Effector memory CD8-positive, alpha-beta T cell (primary cell): Measurements from ENCODE around the gene HOXD4.

ENCODE experiments used
- ATAC-seq: fragments of 150-1000 bp; cut with Tn5 transposase; replicated peaks from 2 replicates; pipeline ENCODE4 v1.10.0; 2021; ENCODE audit warnings: mild to moderate bottlenecking, moderate library complexity
- DNase-seq, 3 experiments: peaks; one replicate each; pipeline ENCODE4 v3.0.0; 2021
- H3K27ac Mint-ChIP-seq, 2 donors: one replicate each; pipeline ENCODE4 v1.8.0; 2022; ENCODE audit warnings: mild to moderate bottlenecking in 2 of 2, mixed read lengths in 2 of 2, moderate library complexity in 2 of 2
- H3K27me3 Mint-ChIP-seq, 2 donors: one replicate each; pipeline ENCODE4 v1.8.0; 2022; ENCODE audit warnings: mixed read lengths in 2 of 2
- H3K36me3 Mint-ChIP-seq: one replicate; pipeline ENCODE4 v1.8.0; 2022; ENCODE audit warnings: mild to moderate bottlenecking, moderate library complexity, mixed read lengths; ENCODE audit not compliant: insufficient read depth
- H3K4me1 Mint-ChIP-seq, 2 donors: one replicate each; pipeline ENCODE4 v1.8.0; 2022; ENCODE audit warnings: low read depth in 2 of 2, mixed read lengths in 2 of 2
- H3K4me3 Mint-ChIP-seq, 2 donors: one replicate each; pipeline ENCODE4 v1.8.0; 2022; ENCODE audit warnings: mild to moderate bottlenecking in 2 of 2, mixed read lengths in 2 of 2, moderate library complexity in 2 of 2
- H3K9me3 Mint-ChIP-seq, 2 donors: one replicate each; pipeline ENCODE4 v1.8.0; 2022; ENCODE audit warnings: mixed read lengths in 2 of 2

HOXD4 gene

GRCh38 chr2:176174382-176174823 lies 23.1 kb downstream of the HOXD4 start:
- Mint-ChIP-seq H3K9me3 (no peaks in the 10 kb centered on the region), H3K36me3 (peaks cover 2% of the 10 kb centered on the region), H3K27ac (no peak overlapping the region), H3K4me3 (no peak overlapping the region), H3K27me3 (peaks cover 94 to 100% of the 10 kb centered on the region in 2 donors), H3K4me1 (peaks cover 0 to 8% of the 10 kb centered on the region in 2 donors)
- ATAC-seq (no peak), DNase-seq (no peak)

- Mint-ChIP-seq H3K4me3 (no peak overlapping the region), H3K27ac (no peak overlapping the region), H3K4me1 (peaks cover 0 to 8% of the 10 kb centered on the region in 2 donors), H3K9me3 (no peaks in the 10 kb centered on the region), H3K36me3 (peaks cover 2% of the 10 kb centered on the region), H3K27me3 (peaks cover 94 to 100% of the 10 kb centered on the region in 2 donors)
- DNase-seq (no peak), ATAC-seq (no peak)
These were observed 23.7 kb downstream of the HOXD4 start for GRCh38 chr2:176174824-176175708.

GRCh38 chr2:176175709-176176607 lies 24.6 kb downstream of the HOXD4 start:
- no peaks in the 10 kb centered on the region for H3K9me3 Mint-ChIP-seq
- no peak for DNase-seq
- H3K27ac Mint-ChIP-seq = no peak overlapping the region
- no peak for ATAC-seq
- peaks cover 94 to 100% of the 10 kb centered on the region in 2 donors for H3K27me3 Mint-ChIP-seq
- peaks cover 0 to 8% of the 10 kb centered on the region in 2 donors for H3K4me1 Mint-ChIP-seq
- H3K36me3 Mint-ChIP-seq = peaks cover 2% of the 10 kb centered on the region
- no peak overlapping the region for H3K4me3 Mint-ChIP-seq

GRCh38 chr2:176177580-176178037 lies 26.3 kb downstream of the HOXD4 start:
- H3K27ac Mint-ChIP-seq = no peak overlapping the region
- ATAC-seq (no peak), DNase-seq (no peak)
- peaks cover 84 to 97% of the 10 kb centered on the region in 2 donors for H3K27me3 Mint-ChIP-seq
- H3K9me3 Mint-ChIP-seq = no peaks in the 10 kb centered on the region
- peaks cover 2% of the 10 kb centered on the region for H3K36me3 Mint-ChIP-seq
- peak overlapping the region in 1 of 2 donors; percentile 19 for H3K4me3 Mint-ChIP-seq
- peaks cover 0 to 6% of the 10 kb centered on the region in 2 donors for H3K4me1 Mint-ChIP-seq

- Mint-ChIP-seq H3K27ac (no peak overlapping the region), H3K27me3 (peaks cover 84 to 97% of the 10 kb centered on the region in 2 donors), H3K9me3 (no peaks in the 10 kb centered on the region), H3K36me3 (peaks cover 2% of the 10 kb centered on the region), H3K4me3 (peak overlapping the region in 1 of 2 donors; percentile 19), H3K4me1 (peaks cover 0 to 6% of the 10 kb centered on the region in 2 donors)
- no peak for ATAC-seq
- DNase-seq = no peak
These were observed 26.8 kb downstream of the HOXD4 start for GRCh38 chr2:176178038-176178756.

- H3K9me3 Mint-ChIP-seq = no peaks in the 10 kb centered on the region
- no peak overlapping the region for H3K27ac Mint-ChIP-seq
- ATAC-seq = no peak
- H3K36me3 Mint-ChIP-seq = peaks cover 2% of the 10 kb centered on the region
- peaks cover 0 to 6% of the 10 kb centered on the region in 2 donors for H3K4me1 Mint-ChIP-seq
- no peak overlapping the region for H3K4me3 Mint-ChIP-seq
- no peak for DNase-seq
- peaks cover 84 to 97% of the 10 kb centered on the region in 2 donors for H3K27me3 Mint-ChIP-seq
These were observed 27.5 kb downstream of the HOXD4 start for GRCh38 chr2:176178757-176179295.

- DNase-seq (no peak), ATAC-seq (no peak)
- peaks cover 2% of the 10 kb centered on the region for H3K36me3 Mint-ChIP-seq
- H3K27me3 Mint-ChIP-seq = peaks cover 77 to 97% of the 10 kb centered on the region in 2 donors
- H3K27ac Mint-ChIP-seq = no peak overlapping the region
- H3K4me3 Mint-ChIP-seq = no peak overlapping the region
- no peaks in the 10 kb centered on the region for H3K9me3 Mint-ChIP-seq
- peaks cover 0 to 1% of the 10 kb centered on the region in 2 donors for H3K4me1 Mint-ChIP-seq
These were observed 30.2 kb downstream of the HOXD4 start for GRCh38 chr2:176181551-176181950.

- H3K36me3 Mint-ChIP-seq = peaks cover 4% of the 10 kb centered on the region
- H3K27me3 Mint-ChIP-seq = peaks cover 75 to 97% of the 10 kb centered on the region in 2 donors
- peaks cover 5 to 6% of the 10 kb centered on the region in 2 donors for H3K4me1 Mint-ChIP-seq
- no peak for DNase-seq
- no peak overlapping the region for H3K4me3 Mint-ChIP-seq
- no peak for ATAC-seq
- no peak overlapping the region for H3K27ac Mint-ChIP-seq
- no peaks in the 10 kb centered on the region for H3K9me3 Mint-ChIP-seq
These were observed 31.3 kb downstream of the HOXD4 start for GRCh38 chr2:176182671-176183070.

GRCh38 chr2:176184749-176185148 lies 33.4 kb downstream of the HOXD4 start:
- Mint-ChIP-seq H3K9me3 (no peaks in the 10 kb centered on the region), H3K36me3 (peaks cover 3% of the 10 kb centered on the region), H3K4me3 (no peak overlapping the region), H3K4me1 (peaks cover 16 to 17% of the 10 kb centered on the region in 2 donors), H3K27me3 (peaks cover 69 to 92% of the 10 kb centered on the region in 2 donors), H3K27ac (no peak overlapping the region)
- ATAC-seq (no peak), DNase-seq (no peak)

- ATAC-seq (no peak), DNase-seq (no peak)
- peaks cover 3% of the 10 kb centered on the region for H3K36me3 Mint-ChIP-seq
- no peak overlapping the region for H3K27ac Mint-ChIP-seq
- no peak overlapping the region for H3K4me3 Mint-ChIP-seq
- H3K9me3 Mint-ChIP-seq = no peaks in the 10 kb centered on the region
- peaks cover 17% of the 10 kb centered on the region in 2 donors for H3K4me1 Mint-ChIP-seq
- peaks cover 69 to 91% of the 10 kb centered on the region in 2 donors for H3K27me3 Mint-ChIP-seq
These were observed 34.7 kb downstream of the HOXD4 start for GRCh38 chr2:176186024-176186423.

- DNase-seq = no peak
- ATAC-seq = no peak
- Mint-ChIP-seq H3K27ac (no peak overlapping the region), H3K27me3 (peaks cover 79 to 92% of the 10 kb centered on the region in 2 donors), H3K9me3 (no peaks in the 10 kb centered on the region), H3K4me1 (peaks cover 17% of the 10 kb centered on the region in 2 donors), H3K4me3 (peak overlapping the region; percentile 84 to 86), H3K36me3 (peaks cover 3% of the 10 kb centered on the region)
These were observed 36.0 kb downstream of the HOXD4 start for GRCh38 chr2:176187200-176187898.
